Measurements from ENCODE around the gene CLN5.
A peak's percentile ranks its signal among the peaks of the same experiment; 100 is the strongest.

CLN5 gene

GRCh38 chr13:76993021-76993420 lies 1.1 kb downstream of the CLN5 start:
- peak overlapping the region in 2 of 3 experiments; percentile 66 to 79 for H3K27ac Mint-ChIP-seq
- H3K27me3 Mint-ChIP-seq (ENCODE audit: low read depth), result no peaks in the 10 kb centered on the region
- H3K9me3 Mint-ChIP-seq, result no peaks in the 10 kb centered on the region
- peaks cover 21% of the 10 kb centered on the region for H3K4me1 Mint-ChIP-seq
- H3K36me3 Mint-ChIP-seq (ENCODE audit: low read depth), result peaks cover 22% of the 10 kb centered on the region
- H3K4me3 Mint-ChIP-seq, result peak overlapping the region; percentile 97 to 99 (median 99)
- no peak for TF ChIP-seq CTCF (IDR thresholded peaks at IDR 0.05; ENCODE audit: unreplicated experiment in 3 of 3)

GRCh38 chr13:76993473-76993872 lies 1.6 kb downstream of the CLN5 start:
- no peaks in the 10 kb centered on the region for H3K9me3 Mint-ChIP-seq
- peak overlapping the region; percentile 97 to 99 (median 99) for H3K4me3 Mint-ChIP-seq
- no peak for TF ChIP-seq CTCF (IDR thresholded peaks at IDR 0.05; ENCODE audit: unreplicated experiment in 3 of 3)
- no peaks in the 10 kb centered on the region for H3K27me3 Mint-ChIP-seq (ENCODE audit: low read depth)
- H3K4me1 Mint-ChIP-seq, result peaks cover 21% of the 10 kb centered on the region
- peak overlapping the region in 1 of 3 experiments; percentile 66 for H3K27ac Mint-ChIP-seq
- peaks cover 26% of the 10 kb centered on the region for H3K36me3 Mint-ChIP-seq (ENCODE audit: low read depth)

- TF ChIP-seq CTCF (IDR thresholded peaks at IDR 0.05; ENCODE audit: unreplicated experiment in 3 of 3), result no peak
- Mint-ChIP-seq H3K36me3 (ENCODE audit: low read depth) (peaks cover 34% of the 10 kb centered on the region), H3K27ac (peak overlapping the region in 1 of 3 experiments; percentile 42), H3K4me3 (peak overlapping the region; percentile 97 to 99 (median 99)), H3K9me3 (no peaks in the 10 kb centered on the region), H3K4me1 (peaks cover 21% of the 10 kb centered on the region), H3K27me3 (ENCODE audit: low read depth) (no peaks in the 10 kb centered on the region)
These were observed 2.4 kb downstream of the CLN5 start for GRCh38 chr13:76994281-76994680.

GRCh38 chr13:77000475-77000874 lies 8.6 kb downstream of the CLN5 start:
- H3K27ac Mint-ChIP-seq, result no peak overlapping the region
- peaks cover 56% of the 10 kb centered on the region for H3K36me3 Mint-ChIP-seq (ENCODE audit: low read depth)

GRCh38 chr13:77001540-77001939 lies 9.7 kb downstream of the CLN5 start:
- H3K4me1 Mint-ChIP-seq, result peaks cover 12% of the 10 kb centered on the region
- H3K4me3 Mint-ChIP-seq, result no peak overlapping the region
- H3K36me3 Mint-ChIP-seq (ENCODE audit: low read depth), result peaks cover 49% of the 10 kb centered on the region
- H3K27me3 Mint-ChIP-seq (ENCODE audit: low read depth), result no peaks in the 10 kb centered on the region
- no peak for TF ChIP-seq CTCF (IDR thresholded peaks at IDR 0.05; ENCODE audit: unreplicated experiment in 3 of 3)
- no peaks in the 10 kb centered on the region for H3K9me3 Mint-ChIP-seq
- H3K27ac Mint-ChIP-seq, result no peak overlapping the region

More at GRCh38 chr13:77000475-77000874, 8.6 kb downstream of the CLN5 start:
- Mint-ChIP-seq H3K9me3 (no peaks in the 10 kb centered on the region), H3K4me1 (peaks cover 12% of the 10 kb centered on the region), H3K27me3 (ENCODE audit: low read depth) (no peaks in the 10 kb centered on the region), H3K4me3 (no peak overlapping the region)
- no peak for TF ChIP-seq CTCF (IDR thresholded peaks at IDR 0.05; ENCODE audit: unreplicated experiment in 3 of 3)

- peak overlapping the region in 1 of 3 experiments; percentile 13 for H3K27ac Mint-ChIP-seq
- H3K4me1 Mint-ChIP-seq, result peaks cover 12% of the 10 kb centered on the region
- no peaks in the 10 kb centered on the region for H3K9me3 Mint-ChIP-seq
- no peak for TF ChIP-seq CTCF (IDR thresholded peaks at IDR 0.05; ENCODE audit: unreplicated experiment in 3 of 3)
- H3K4me3 Mint-ChIP-seq, result no peak overlapping the region
- no peaks in the 10 kb centered on the region for H3K27me3 Mint-ChIP-seq (ENCODE audit: low read depth)
- H3K36me3 Mint-ChIP-seq (ENCODE audit: low read depth), result peaks cover 46% of the 10 kb centered on the region
These were observed 10.2 kb downstream of the CLN5 start for GRCh38 chr13:77001963-77002587.

Data from nephron (organoid).